Stimulated activated CD4-positive, alpha-beta T cell treated with anti-CD3 and anti-CD28 coated beads, Interleukin-12 subunit alpha, Interleukin-12 subunit beta, amount 100 ng/mL, for 48 hours (primary cell): Measurements from ENCODE around the gene HCAR2.
"Not testable (repeated sequence)": the region's sequence is repeated elsewhere in the genome, so short reads cannot be mapped to it uniquely, and the experiment has no call there.

Experiments
- DNase-seq, 3 donors: peaks; one replicate each; pipeline ENCODE4 v3.0.0-alpha.2; 2020; ENCODE audit warnings: low read depth in 2 of 3, low spot score in 1 of 3

HCAR2 gene

DNA sequence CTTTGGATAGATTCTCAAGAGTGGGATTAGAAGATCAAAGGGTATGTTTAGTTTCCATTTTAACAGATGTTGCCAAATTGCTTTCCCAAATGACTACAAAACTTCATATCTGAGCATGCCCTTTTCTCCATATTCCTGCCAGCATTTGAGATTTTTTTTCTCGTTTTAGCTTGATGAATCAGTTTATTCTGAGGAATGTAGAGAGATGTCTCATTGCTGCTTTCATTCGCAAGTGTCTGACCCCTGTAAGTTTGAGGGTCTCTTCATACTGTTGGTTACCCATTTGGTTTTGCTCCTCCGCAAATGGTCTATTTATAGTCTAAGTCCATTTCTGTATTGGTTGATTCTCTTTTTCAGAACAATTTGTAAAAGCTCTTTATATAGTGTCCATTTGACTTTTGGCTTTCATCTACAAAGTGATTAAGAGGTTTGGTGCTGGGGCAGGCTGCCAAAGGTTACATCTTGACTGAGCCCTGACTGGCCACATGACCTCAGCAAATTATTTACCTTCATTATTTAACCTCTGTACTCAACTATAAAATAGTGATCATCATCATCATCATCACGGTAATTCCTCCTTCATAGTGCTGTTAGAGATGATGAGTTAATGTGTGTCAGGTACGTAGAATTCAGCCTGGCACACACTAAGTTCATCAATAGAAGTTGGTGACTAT, 33.6 kb downstream of the HCAR2 start:
- no peak for DNase-seq

DNA sequence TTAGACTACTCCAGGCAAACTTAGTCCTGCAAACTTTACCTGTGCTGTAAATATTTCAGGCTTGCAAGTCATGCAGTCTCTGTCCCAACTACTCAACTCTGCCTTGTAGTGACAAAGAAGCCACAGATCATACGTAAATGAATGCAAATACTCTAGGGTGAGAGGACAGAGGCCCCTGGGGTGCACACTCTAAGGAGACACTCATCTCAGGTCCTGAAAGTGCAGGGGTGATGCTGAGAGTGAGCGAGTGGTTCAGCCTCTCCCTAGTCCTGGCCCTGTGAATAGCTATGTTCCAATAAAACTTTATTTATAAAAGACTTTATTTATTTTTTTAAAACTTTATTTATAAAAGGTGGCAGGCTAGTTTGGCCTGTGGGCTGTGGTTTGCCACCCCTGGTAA, 34.9 kb downstream of the HCAR2 start:
- peak in 1 of 3 donors; percentile 1 for DNase-seq

DNA sequence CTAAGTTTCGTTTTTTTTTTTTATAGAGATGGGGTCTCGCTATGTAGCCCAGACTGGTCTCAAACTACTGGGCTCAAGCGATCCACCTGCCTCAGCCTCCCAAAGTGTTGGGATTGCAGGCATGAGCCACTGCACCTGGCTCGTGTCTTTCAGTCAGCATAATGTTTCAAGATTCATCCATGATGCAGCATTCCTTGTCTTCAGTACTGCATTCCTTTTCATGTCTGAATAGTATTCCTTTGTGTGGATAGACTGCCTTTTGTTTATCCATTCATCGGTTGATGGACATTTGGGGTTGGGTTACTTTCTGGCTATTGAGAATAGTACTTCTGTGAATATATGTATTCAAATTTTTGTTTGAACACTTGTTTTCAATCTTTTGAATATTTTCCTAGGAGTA, 37.4 kb downstream of the HCAR2 start:
- DNase-seq = no peak

DNA sequence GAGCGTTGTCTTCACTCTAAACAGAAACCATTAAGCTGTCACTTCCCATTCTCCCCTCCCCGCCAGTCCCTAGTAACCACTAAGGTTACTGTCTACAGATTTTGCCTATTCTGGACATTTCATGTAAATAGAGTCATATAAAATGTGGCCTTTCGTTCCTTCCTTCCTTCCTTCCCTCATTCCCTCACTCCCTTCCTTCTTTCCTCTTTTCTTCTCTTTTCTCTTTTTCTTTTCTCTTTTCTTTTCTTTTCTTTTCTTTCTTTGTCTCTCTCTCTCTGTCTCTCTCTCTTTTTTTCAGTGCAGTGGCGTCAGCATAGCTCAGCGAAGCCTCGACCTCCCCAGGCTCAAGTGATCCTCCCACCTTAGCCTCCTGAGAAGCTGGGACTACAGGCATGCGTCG, 37.8 kb downstream of the HCAR2 start:
- no peak for DNase-seq

DNA sequence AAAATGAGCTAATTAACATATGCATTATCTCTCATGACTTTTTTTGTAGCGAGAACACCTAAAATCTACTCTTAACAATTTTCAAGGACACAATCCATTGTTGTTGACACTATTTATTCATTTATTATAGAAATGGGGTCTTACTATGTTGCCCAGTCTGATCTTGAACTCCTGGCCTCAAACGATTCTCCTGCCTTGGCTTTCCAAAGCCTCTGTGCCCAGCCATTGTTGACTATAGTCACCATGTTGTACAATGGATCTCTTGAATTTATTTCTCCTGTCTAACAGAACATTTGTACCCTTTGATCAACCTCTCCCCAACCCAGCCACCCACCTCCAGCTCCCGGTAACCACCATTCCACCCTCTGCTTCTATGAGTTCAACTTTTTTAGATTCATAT, 41.2 kb downstream of the HCAR2 start:
- DNase-seq = no peak

DNA sequence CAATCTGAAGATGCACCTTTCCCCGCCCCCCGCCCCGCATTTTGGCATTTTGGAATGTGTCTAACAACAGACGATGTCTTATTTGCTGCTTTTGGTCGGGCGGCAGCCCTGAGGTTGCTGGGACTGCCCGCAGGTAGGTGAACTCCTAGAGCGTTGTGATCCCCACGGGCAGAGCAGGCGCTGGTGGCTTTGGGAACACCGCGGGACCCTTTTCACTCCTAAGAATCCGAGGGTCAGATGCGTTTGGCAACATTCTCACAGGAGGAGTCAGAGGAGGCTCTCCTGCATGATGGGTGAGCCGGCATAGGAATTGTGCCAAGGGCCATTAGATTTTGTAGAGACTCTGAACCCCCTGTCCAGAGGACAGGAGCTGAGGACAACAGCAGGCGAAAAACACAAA, 41.9 kb downstream of the HCAR2 start:
- no peak for DNase-seq

DNA sequence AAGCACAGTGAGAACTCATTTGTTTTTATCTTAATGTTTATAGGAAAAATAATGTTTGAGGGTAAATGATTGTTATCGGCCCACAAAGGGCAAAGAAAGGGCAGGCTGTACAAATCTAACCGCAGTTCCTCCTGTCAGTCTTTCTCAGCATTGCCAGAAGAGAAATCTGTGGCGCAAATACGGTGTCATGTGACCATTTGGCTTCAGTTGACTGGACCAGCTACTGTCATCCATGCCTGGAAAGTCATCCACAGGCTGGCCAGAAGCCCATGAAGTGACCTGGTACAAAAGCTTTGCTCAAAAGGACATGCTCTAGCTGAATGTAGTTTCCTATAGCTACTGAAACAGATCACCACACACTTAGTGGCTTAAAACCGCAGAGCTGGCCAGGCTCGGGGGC, 43.6 kb downstream of the HCAR2 start:
- DNase-seq = no peak

DNA sequence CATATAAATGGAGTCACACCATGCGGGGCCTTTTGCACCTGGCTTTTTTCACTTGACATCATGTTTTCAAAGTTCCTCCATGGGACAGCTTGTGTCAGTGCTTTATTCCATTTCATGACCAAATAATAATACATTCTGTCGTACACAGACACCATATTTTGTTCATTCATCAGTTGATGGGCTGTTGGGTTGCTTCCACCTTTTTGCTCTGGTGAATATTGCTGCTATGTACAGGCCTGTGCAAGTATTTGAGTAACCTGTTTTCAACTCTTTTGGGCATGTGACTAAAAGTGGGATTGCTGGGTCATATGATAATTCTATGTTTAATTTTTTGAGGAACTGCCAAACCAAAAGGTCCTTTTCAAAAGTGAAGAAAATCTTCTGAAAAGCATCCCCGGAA, 46.9 kb downstream of the HCAR2 start:
- no peak for DNase-seq

DNA sequence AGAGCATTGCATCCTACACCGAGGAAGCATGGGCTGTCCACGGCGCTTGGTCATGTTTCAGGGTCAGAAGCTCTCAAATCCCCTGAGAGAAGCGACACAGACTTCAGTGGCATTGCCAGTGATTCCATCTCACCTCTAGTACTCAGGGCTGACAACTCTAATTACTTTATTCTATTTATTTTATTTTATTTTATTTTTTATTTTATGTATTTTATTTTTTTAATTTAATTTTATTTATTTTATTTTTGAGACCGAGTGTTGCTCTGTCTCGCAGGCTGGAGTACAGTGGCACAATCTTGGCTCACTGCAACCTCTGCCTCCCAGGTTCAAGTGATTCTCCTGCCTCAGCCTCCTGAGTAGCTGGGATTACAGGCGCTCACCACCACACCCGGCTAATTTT, 49.9 kb downstream of the HCAR2 start:
- DNase-seq = not testable (repeated sequence)

DNA sequence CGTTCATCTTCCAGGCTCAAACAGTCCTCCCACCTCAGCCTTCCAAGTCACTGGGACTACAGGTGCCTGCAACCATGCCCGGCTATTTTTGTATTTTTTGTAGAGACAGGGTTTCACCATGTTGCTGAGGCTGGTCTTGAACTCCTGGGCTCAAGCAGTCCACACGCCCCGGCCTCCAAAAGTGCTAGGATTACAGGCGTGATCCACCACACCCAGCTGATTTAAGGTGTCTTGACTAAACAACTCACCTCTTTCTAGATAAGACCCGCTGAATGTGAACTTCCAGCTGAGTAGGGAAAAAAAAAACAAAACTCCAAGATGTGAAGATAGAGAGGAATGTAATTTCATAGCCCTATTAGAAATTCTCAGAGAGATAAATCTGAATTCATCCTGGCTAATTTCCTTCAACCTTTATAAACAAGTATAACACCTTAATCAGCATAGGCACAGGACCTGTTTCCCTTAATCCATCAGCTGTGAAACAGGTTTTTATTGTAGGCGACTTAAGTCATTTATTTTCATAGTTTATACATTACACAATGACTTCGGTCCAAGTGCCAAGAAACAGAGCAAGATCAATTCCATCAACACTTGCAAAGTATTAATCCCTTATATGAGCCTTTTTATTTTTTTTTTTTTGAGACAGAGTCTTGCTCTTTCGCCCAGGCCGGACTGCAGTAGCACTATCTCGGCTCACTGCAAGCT, 51.5 kb downstream of the HCAR2 start:
- no peak for DNase-seq
